NB4 (cell line): Measurements from ENCODE around the gene OR8D2.
"Not testable (repeated sequence)": the region's sequence is repeated elsewhere in the genome, so short reads cannot be mapped to it uniquely, and the experiment has no call there.

Experiments
- MYC ChIP-seq: IDR thresholded peaks from 2 replicates; pipeline ENCODE4 v1.6.1; 2011; ENCODE audit warnings: low read depth, low read length
- POLR2A ChIP-seq: IDR thresholded peaks from 2 replicates; pipeline ENCODE4 v1.6.1; 2011; ENCODE audit warnings: mild to moderate bottlenecking; ENCODE audit not compliant: insufficient read length; ENCODE audit errors: extremely low read depth
- TF ChIP-seq, protein P1 (sequence below): IDR thresholded peaks from one replicate; pipeline ENCODE4 v1.5.1; 2012; ENCODE audit warnings: low read depth, low read length
- TF ChIP-seq, protein P2 (sequence below): IDR thresholded peaks from 2 replicates; pipeline ENCODE4 v1.6.1; 2011; ENCODE audit warnings: low read depth, low read length

DNA sequence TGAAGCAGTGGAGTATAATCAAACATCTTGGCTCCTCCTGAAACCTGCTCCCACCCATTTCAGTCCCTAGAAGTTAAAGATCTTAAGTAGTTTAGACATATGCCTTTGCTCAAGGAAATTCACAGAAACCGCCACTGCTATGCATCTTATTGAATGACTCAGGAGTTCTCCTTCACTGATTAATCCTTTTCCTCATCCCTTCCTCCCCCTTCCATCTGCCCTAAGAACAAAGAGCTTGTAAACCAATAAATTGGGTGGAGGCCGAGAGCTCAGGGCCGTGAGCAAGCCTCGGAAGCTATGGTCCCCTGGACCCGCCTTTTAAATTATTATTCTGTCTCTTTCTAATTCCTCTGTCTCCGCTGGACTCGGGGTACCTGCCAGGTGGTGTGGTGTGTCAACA, 49.1 kb downstream of the OR8D2 start:
- TF ChIP-seq, protein P1, sequence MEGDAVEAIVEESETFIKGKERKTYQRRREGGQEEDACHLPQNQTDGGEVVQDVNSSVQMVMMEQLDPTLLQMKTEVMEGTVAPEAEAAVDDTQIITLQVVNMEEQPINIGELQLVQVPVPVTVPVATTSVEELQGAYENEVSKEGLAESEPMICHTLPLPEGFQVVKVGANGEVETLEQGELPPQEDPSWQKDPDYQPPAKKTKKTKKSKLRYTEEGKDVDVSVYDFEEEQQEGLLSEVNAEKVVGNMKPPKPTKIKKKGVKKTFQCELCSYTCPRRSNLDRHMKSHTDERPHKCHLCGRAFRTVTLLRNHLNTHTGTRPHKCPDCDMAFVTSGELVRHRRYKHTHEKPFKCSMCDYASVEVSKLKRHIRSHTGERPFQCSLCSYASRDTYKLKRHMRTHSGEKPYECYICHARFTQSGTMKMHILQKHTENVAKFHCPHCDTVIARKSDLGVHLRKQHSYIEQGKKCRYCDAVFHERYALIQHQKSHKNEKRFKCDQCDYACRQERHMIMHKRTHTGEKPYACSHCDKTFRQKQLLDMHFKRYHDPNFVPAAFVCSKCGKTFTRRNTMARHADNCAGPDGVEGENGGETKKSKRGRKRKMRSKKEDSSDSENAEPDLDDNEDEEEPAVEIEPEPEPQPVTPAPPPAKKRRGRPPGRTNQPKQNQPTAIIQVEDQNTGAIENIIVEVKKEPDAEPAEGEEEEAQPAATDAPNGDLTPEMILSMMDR: not testable (repeated sequence)
- not testable (repeated sequence) for TF ChIP-seq POLR2A, MYC
- TF ChIP-seq, protein P2, sequence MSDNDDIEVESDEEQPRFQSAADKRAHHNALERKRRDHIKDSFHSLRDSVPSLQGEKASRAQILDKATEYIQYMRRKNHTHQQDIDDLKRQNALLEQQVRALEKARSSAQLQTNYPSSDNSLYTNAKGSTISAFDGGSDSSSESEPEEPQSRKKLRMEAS: not testable (repeated sequence)
